Keratinocyte (primary cell): ENCODE measurements around the gene GRIN3B.

ENCODE experiments used
- CTCF ChIP-seq, 3 experiments: IDR thresholded peaks in 1 of 3; conservative IDR thresholded peaks in 1 of 3; optimal IDR thresholded peaks in 1 of 3; 2 replicates in 2 of 3; 3 replicates in 1 of 3; pipeline versions ENCODE3 to v1.5.1; 2011; ENCODE audit warnings: low read length in 3 of 3, mild to moderate bottlenecking in 3 of 3, moderate library complexity in 2 of 3, control low read depth in 1 of 3, inconsistent platforms in 1 of 3; ENCODE audit not compliant: insufficient read depth in 2 of 3; ENCODE audit errors: extremely low read depth in 1 of 3
- EZH2 ChIP-seq: IDR thresholded peaks from one replicate; pipeline ENCODE4 v1.6.1; 2012; ENCODE audit warnings: inconsistent platforms, mild to moderate bottlenecking, low read length, moderate library complexity

DNA sequence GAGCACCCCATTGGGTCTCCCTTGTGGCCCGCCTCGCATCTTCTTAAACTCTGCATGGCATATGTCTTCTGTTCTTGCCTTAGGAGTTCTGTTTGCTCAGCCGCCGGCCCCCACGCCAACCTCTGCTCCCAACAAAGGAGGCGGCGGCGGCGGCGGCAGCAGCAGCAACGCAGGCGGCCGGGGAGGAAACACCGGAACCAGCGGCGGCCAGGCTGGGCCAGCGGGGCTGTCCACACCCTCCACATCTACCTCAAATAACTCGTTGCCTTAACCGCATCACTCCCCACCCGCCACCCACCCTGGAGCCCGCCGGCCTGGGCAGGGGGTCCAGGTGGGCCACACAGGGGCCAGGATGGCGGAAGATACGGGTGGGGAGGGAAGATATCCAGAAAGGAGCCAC, 28.4 kb upstream of the GRIN3B start:
- TF ChIP-seq CTCF (optimal IDR thresholded peaks at IDR 0.05 in 1 of 3, IDR thresholded peaks at IDR 0.05 in 1 of 3, conservative IDR thresholded peaks at IDR 0.05 in 1 of 3; ENCODE audit: extremely low read depth in 1 of 3, insufficient read depth in 2 of 3, low read length in 3 of 3) (no peak), EZH2 (no peak)
